Skeletal muscle satellite cell (primary cell): Measurements from ENCODE around the gene ZNF576.

Source experiments
- H3K27me3 ChIP-seq: 2 replicates; pipeline ENCODE4 v1.7.0; 2013; ENCODE audit warnings: low read length; ENCODE audit not compliant: control insufficient read depth, insufficient read depth
- H3K36me3 ChIP-seq: 2 replicates; pipeline ENCODE4 v1.7.0; 2013; ENCODE audit warnings: mild to moderate bottlenecking, control low read depth, low read length; ENCODE audit not compliant: insufficient read depth
- H3K4me1 ChIP-seq: 2 replicates; pipeline ENCODE4 v1.7.0; 2013; ENCODE audit warnings: low read length; ENCODE audit not compliant: control insufficient read depth, insufficient read depth
- H3K4me2 ChIP-seq: 2 replicates; pipeline ENCODE4 v1.7.0; 2013; ENCODE audit warnings: mild to moderate bottlenecking, low read length
- H3K4me3 ChIP-seq: 2 replicates; pipeline ENCODE4 v1.7.0; 2013; ENCODE audit warnings: low read length
- H3K9ac ChIP-seq: 2 replicates; pipeline ENCODE4 v1.7.0; 2013; ENCODE audit warnings: mild to moderate bottlenecking, low read depth, low read length, moderate library complexity
- H3K9me3 ChIP-seq: replicated peaks from 2 replicates; pipeline ENCODE4 v1.7.0; 2013; ENCODE audit warnings: mild to moderate bottlenecking, control low read depth, low read length

The ZNF576 gene

DNA sequence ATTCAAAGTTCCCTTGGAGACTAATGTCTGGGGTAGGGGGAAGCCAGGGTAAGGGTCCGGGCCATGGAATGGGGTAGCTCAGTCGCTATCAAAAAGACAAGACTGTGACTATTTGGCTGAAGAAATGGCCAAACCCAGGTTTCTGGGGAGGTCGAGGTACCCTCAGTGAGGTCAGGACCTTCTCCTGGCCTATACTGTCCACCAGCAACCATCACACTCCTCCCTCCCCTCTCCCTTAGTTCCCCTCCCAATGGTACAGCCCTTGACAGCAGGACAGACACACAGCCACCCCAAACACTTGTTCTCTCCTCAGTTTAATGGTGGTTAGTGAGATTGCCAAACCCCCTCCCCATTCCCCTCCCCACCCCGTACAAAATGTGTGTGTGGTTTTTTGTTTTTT, 25.7 kb downstream of the ZNF576 start:
- H3K36me3 ChIP-seq: no peaks in the 10 kb centered on the region
- H3K4me3 ChIP-seq: no peak overlapping the region
- no peak overlapping the region for H3K4me2 ChIP-seq
- H3K9me3 ChIP-seq: no peaks in the 10 kb centered on the region
- no peak overlapping the region for H3K9ac ChIP-seq
- H3K27me3 ChIP-seq: no peaks in the 10 kb centered on the region
- peaks cover 12% of the 10 kb centered on the region for H3K4me1 ChIP-seq

GRCh38 chr19:43622956-43623355, 26.6 kb downstream of the ZNF576 start:
- H3K9me3 ChIP-seq: no peaks in the 10 kb centered on the region
- peaks cover 7% of the 10 kb centered on the region for H3K27me3 ChIP-seq
- H3K4me3 ChIP-seq: no peak overlapping the region
- H3K4me1 ChIP-seq: peaks cover 12% of the 10 kb centered on the region
- no peaks in the 10 kb centered on the region for H3K36me3 ChIP-seq
- no peak overlapping the region for H3K9ac ChIP-seq
- H3K4me2 ChIP-seq: no peak overlapping the region

- H3K9me3 ChIP-seq: no peaks in the 10 kb centered on the region
- no peak overlapping the region for H3K4me2 ChIP-seq
- peaks cover 9% of the 10 kb centered on the region for H3K4me1 ChIP-seq
- H3K27me3 ChIP-seq: peaks cover 7% of the 10 kb centered on the region
- H3K4me3 ChIP-seq: no peak overlapping the region
- no peak overlapping the region for H3K9ac ChIP-seq
- H3K36me3 ChIP-seq: no peaks in the 10 kb centered on the region
Measured at GRCh38 chr19:43623889-43624670, 27.7 kb downstream of the ZNF576 start.

DNA sequence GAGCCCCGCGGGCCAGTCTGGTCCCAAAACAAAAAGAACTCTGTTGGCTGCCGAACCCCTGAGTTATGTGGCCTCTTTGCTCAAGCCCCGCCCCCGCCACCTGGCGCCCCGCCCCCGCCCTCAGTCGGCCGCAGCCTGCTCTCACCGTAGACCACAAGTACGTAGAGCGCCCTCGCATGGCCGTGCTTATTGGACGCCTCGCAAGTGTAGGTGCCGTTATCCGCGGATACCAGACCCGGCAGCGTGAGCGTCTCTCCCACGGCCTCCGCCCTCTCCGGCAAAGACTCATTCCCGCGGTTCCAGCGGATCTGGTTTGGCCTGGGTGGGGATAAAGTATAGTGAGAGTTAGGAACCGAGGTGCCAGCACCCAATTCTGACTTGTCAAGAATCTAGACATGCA, 28.5 kb downstream of the ZNF576 start:
- Histone ChIP-seq H3K36me3 (no peaks in the 10 kb centered on the region), H3K27me3 (peaks cover 7% of the 10 kb centered on the region), H3K4me1 (peaks cover 6% of the 10 kb centered on the region), H3K4me3 (no peak overlapping the region), H3K9ac (no peak overlapping the region), H3K9me3 (no peaks in the 10 kb centered on the region), H3K4me2 (no peak overlapping the region)

GRCh38 chr19:43625918-43626579, 29.7 kb downstream of the ZNF576 start:
- Histone ChIP-seq H3K36me3 (no peaks in the 10 kb centered on the region), H3K9me3 (no peaks in the 10 kb centered on the region), H3K4me3 (no peak overlapping the region), H3K4me2 (no peak overlapping the region), H3K4me1 (no peaks in the 10 kb centered on the region), H3K9ac (no peak overlapping the region), H3K27me3 (peaks cover 7% of the 10 kb centered on the region)

DNA sequence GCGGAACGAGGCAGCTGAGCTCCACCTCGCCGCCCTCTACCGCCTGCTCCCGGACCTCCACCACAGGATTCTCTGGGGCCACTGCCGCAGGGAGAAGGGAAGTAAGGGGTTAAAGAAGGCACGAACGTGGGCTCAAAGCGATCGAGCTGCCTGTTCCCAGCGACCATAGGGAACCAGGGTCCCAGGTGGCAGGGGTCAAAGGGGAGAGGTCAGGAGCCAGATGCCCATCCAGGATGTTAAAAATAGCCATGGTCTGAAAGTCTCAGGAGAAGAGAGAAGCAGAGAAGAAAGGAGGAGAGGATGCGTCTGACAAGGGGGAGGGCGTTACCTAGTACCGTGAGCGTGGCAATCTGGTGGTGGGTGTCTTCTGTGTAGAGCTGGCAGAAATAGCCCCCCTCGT, 30.4 kb downstream of the ZNF576 start:
- H3K9ac ChIP-seq: no peak overlapping the region

DNA sequence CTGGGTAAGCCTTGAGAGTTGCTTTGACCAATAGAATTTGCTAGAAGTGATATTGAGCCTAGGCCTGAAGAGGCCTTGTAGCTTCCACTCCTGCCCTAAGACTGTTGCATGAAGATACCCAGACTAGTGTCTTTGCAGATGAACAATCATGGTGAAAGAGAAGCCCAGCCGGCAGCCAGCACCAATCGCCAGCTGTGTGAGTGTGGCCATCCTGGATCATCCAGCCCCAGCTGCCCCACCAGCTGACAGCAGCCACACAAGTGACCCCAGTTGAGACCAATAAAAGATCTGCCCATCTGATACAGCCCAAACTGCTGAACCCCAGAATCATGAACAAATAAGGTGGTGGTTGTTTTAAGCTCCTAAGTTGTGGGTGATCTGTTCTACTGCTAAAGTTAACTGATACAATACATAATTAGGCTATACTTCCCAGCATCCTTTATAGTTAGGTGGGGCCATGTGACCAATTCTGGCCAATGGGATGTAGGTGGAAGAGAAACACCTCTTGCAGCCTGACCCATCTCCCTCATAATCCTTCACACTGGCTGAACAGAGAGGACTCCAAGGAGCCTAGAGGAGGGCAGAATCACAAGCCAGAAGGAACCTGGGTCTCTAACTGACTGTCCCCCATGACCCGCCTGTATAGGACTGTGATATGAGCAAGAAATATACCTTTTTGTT, 32.4 kb downstream of the ZNF576 start:
- H3K9me3 ChIP-seq: no peaks in the 10 kb centered on the region
- no peaks in the 10 kb centered on the region for H3K4me1 ChIP-seq
- peaks cover 13% of the 10 kb centered on the region for H3K27me3 ChIP-seq
- no peaks in the 10 kb centered on the region for H3K36me3 ChIP-seq
- no peak overlapping the region for H3K9ac ChIP-seq
- H3K4me2 ChIP-seq: no peak overlapping the region
- H3K4me3 ChIP-seq: no peak overlapping the region

More for the DNA sequence above, 30.4 kb downstream of the ZNF576 start:
- H3K4me2 ChIP-seq: no peak overlapping the region
- no peaks in the 10 kb centered on the region for H3K36me3 ChIP-seq
- no peaks in the 10 kb centered on the region for H3K4me1 ChIP-seq
- peaks cover 7% of the 10 kb centered on the region for H3K27me3 ChIP-seq
- no peak overlapping the region for H3K4me3 ChIP-seq
- no peaks in the 10 kb centered on the region for H3K9me3 ChIP-seq

DNA sequence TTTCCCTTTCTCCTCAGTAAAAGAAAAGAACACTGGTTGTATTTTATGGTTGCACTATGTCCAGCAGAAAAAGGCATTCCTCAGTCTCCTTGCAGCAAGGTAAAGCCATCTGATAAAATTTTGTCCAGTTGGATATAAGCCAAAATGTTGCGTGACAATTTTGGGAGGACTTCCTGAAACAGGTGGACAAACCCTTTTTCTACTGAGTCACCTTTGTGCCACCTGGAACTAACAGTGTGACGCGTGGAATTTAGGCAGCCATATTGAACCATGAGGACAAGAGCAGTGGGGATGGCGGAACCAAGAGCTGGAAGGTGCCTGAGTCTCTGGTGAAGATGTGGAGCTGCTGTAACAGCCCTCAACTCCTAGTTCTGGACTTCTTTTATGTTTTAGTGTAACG, 35.1 kb downstream of the ZNF576 start:
- H3K36me3 ChIP-seq: no peaks in the 10 kb centered on the region
- no peak overlapping the region for H3K4me3 ChIP-seq
- H3K4me1 ChIP-seq: peaks cover 15% of the 10 kb centered on the region
- no peaks in the 10 kb centered on the region for H3K9me3 ChIP-seq
- H3K9ac ChIP-seq: no peak overlapping the region
- H3K4me2 ChIP-seq: no peak overlapping the region
- H3K27me3 ChIP-seq: peaks cover 23% of the 10 kb centered on the region

DNA sequence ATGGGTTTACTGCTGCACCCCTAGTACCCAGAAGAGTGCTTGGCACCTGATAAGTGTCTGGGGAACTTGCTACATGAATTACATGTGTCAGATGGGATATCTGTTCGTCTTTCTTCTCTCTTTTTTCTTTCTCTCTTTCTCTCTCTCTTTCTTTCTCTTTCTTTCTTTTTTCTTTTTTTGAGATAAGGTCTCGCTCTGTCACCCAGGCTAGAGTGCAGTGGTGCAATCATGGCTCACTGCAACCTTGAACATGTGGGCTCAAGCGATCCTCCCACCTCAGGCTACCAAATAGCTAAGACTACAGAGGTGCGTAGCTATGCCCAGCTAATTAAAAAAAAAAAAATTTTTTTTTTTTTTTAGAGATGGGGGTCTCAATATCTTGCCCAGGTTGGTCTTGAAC, 37.1 kb downstream of the ZNF576 start:
- H3K4me3 ChIP-seq: no peak overlapping the region
- peaks cover 32% of the 10 kb centered on the region for H3K27me3 ChIP-seq
- H3K4me2 ChIP-seq: no peak overlapping the region

DNA sequence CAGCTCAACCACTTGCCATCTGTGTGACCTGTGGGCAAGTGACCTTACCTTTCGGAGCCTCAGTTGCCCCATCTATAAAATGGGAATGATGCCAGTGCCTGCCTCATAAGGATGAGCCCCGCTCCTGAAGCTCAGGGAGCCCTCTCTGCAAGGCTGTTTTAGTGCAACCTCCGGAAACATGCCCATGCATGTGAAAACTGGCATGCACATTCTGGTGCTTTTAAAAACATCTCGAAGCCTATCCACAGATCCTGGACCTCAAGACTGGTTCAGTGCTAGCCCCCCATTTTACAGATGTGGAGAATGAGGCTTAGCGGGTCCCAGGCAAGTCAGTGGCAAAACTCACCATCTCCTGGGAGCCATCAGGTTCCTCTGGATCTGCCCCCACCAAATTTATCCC, 37.7 kb downstream of the ZNF576 start:
- Histone ChIP-seq H3K4me3 (no peak overlapping the region), H3K9ac (no peak overlapping the region), H3K4me2 (no peak overlapping the region), H3K36me3 (no peaks in the 10 kb centered on the region), H3K4me1 (peaks cover 15% of the 10 kb centered on the region), H3K9me3 (no peaks in the 10 kb centered on the region), H3K27me3 (peaks cover 37% of the 10 kb centered on the region)

More for the DNA sequence above, 37.1 kb downstream of the ZNF576 start:
- peaks cover 15% of the 10 kb centered on the region for H3K4me1 ChIP-seq
- no peaks in the 10 kb centered on the region for H3K36me3 ChIP-seq
- H3K9ac ChIP-seq: no peak overlapping the region
- no peaks in the 10 kb centered on the region for H3K9me3 ChIP-seq

- Histone ChIP-seq H3K4me1 (peaks cover 15% of the 10 kb centered on the region), H3K36me3 (no peaks in the 10 kb centered on the region), H3K27me3 (peaks cover 40% of the 10 kb centered on the region), H3K4me3 (no peak overlapping the region), H3K9ac (no peak overlapping the region), H3K4me2 (peak overlapping the region; percentile 24), H3K9me3 (no peaks in the 10 kb centered on the region)
Measured at GRCh38 chr19:43634506-43634871, 38.1 kb downstream of the ZNF576 start.
